A549 (cell line): ENCODE results near the gene KDM5B.

Experiments
- BHLHE40 ChIP-seq: IDR thresholded peaks from 2 replicates; pipeline ENCODE4 v1.6.1; 2012; ENCODE audit warnings: low read depth, low read length, inconsistent platforms
- MYC ChIP-seq: IDR thresholded peaks from 2 replicates; pipeline ENCODE4 v1.6.1; 2012; ENCODE audit warnings: mild to moderate bottlenecking, inconsistent platforms, low read length, improper control_type of control experiment, borderline replicate concordance
- TF ChIP-seq, protein P1 (sequence below): fragments of >200 bp; sonication (Bioruptor Twin); formaldehyde crosslinking; IDR thresholded peaks from 3 replicates; pipeline ENCODE4 v1.5.1; 2016
- TF ChIP-seq, protein P2 (sequence below): fragments of >200 bp; sonication (Bioruptor Twin); formaldehyde crosslinking; IDR thresholded peaks from 3 replicates; pipeline ENCODE4 v1.6.1; 2016

DNA sequence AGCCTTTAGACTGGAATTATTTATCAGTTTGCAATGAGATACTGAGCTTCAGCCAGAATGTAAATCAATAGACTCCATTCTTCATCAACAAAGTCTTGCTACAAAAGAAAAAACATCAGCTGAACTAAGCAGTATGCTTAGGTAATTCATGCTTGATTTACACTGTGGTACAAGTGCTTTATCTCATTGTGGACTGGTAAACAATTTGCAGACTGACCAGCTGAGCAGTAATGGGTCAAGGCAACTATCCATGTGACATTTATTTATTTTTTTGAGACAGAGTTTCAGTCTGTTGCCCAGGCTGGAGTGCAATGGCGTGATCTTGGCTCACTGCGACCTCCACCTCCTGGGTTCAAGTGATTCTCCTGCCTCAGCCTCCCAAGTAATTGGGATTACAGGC lies 58.2 kb downstream of the KDM5B start:
- TF ChIP-seq, protein P1, sequence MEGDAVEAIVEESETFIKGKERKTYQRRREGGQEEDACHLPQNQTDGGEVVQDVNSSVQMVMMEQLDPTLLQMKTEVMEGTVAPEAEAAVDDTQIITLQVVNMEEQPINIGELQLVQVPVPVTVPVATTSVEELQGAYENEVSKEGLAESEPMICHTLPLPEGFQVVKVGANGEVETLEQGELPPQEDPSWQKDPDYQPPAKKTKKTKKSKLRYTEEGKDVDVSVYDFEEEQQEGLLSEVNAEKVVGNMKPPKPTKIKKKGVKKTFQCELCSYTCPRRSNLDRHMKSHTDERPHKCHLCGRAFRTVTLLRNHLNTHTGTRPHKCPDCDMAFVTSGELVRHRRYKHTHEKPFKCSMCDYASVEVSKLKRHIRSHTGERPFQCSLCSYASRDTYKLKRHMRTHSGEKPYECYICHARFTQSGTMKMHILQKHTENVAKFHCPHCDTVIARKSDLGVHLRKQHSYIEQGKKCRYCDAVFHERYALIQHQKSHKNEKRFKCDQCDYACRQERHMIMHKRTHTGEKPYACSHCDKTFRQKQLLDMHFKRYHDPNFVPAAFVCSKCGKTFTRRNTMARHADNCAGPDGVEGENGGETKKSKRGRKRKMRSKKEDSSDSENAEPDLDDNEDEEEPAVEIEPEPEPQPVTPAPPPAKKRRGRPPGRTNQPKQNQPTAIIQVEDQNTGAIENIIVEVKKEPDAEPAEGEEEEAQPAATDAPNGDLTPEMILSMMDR, result no peak
- TF ChIP-seq MYC (no peak), BHLHE40 (no peak)
- TF ChIP-seq, protein P2, sequence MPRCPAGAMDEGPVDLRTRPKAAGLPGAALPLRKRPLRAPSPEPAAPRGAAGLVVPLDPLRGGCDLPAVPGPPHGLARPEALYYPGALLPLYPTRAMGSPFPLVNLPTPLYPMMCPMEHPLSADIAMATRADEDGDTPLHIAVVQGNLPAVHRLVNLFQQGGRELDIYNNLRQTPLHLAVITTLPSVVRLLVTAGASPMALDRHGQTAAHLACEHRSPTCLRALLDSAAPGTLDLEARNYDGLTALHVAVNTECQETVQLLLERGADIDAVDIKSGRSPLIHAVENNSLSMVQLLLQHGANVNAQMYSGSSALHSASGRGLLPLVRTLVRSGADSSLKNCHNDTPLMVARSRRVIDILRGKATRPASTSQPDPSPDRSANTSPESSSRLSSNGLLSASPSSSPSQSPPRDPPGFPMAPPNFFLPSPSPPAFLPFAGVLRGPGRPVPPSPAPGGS, result no peak
